ENCODE data around the gene MYO18B. TPM values are rescaled to one million over a fixed set of nuclear protein-coding genes. Genes with fewer than 3 reads are reported as not detected.

Gene MYO18B
- total and polyA plus RNA-seq, 2 of the 8 experiments (the other 6 are each of a cell fraction or from before 2014, with no cell fraction given): 0.62 to 0.78 TPM

- H3K36me3 ChIP-seq (ENCODE audit: control insufficient read depth in 2 of 4, insufficient read depth in 4 of 4, low read length in 3 of 4): no peaks in the 10 kb centered on the region
- no peak overlapping the region for H2AFZ ChIP-seq (ENCODE audit: low read length)
- no peak overlapping the region for H3K9ac ChIP-seq (replicated peaks in 1 of 4; ENCODE audit: extremely low read depth in 1 of 4, low read depth in 3 of 4, low read length in 3 of 4)
- DNase-seq (ENCODE audit: low read depth in 1 of 2, low spot score in 2 of 2) (no peak), FAIRE-seq (no peak)
- no peak overlapping the region for H2BK20ac ChIP-seq (ENCODE audit: low read length)
- no peaks in the 10 kb centered on the region for H3K79me2 ChIP-seq (ENCODE audit: control insufficient read depth in 1 of 2, insufficient read depth in 2 of 2, low read length in 2 of 2)
- H3K79me1 ChIP-seq (ENCODE audit: low read depth, low read length): no peaks in the 10 kb centered on the region
- H3K4me3 ChIP-seq (ENCODE audit: extremely low read depth in 1 of 4, insufficient read depth in 2 of 4, low read depth in 3 of 4, low read length in 4 of 4): no peak overlapping the region
- no peaks in the 10 kb centered on the region for H3K23me2 ChIP-seq (ENCODE audit: low read depth, low read length)
- H3K18ac ChIP-seq (ENCODE audit: extremely low read depth, low read length): no peak overlapping the region
- no peak overlapping the region for H4K8ac ChIP-seq (ENCODE audit: extremely low read depth, insufficient read depth, low read length)
- no peak overlapping the region for H4K91ac ChIP-seq (replicated peaks; ENCODE audit: insufficient read length, low read length)
- H2BK15ac ChIP-seq (ENCODE audit: low read length): no peak overlapping the region
- CTCF ChIA-PET (ENCODE audit: partially characterized antibody): interaction anchor here (0.8 to 1.7 kb wide), 3 partner anchors 214 to 305 kb away, joined by 3 to 5 read pairs (median 3); no protein-coding TSS in a partner anchor
- H3K14ac ChIP-seq (ENCODE audit: insufficient read length): no peak overlapping the region
- no peak for TF ChIP-seq TAF1 (IDR thresholded peaks at IDR 0.05; ENCODE audit: low read depth, low read length)
- no peak overlapping the region for H3K4me2 ChIP-seq (ENCODE audit: insufficient read depth in 1 of 2, low read depth in 2 of 2, low read length in 2 of 2)
- H3K4me1 ChIP-seq (replicated peaks in 1 of 4; ENCODE audit: control insufficient read depth in 3 of 4, insufficient read depth in 4 of 4, low read length in 3 of 4): no peaks in the 10 kb centered on the region
- H2AK5ac ChIP-seq (ENCODE audit: low read depth, low read length): no peak overlapping the region
- POLR2A ChIA-PET (ENCODE audit: partially characterized antibody): no interaction called here
- H3K56ac ChIP-seq (replicated peaks; ENCODE audit: insufficient read length, low read depth, low read length): no peak overlapping the region
- no peak overlapping the region for H4K5ac ChIP-seq (ENCODE audit: insufficient read length, low read depth, low read length)
- no peak overlapping the region for H2BK5ac ChIP-seq (ENCODE audit: low read depth, low read length)
- H3K27me3 ChIP-seq (replicated peaks in 1 of 4; ENCODE audit: control insufficient read depth in 3 of 4, extremely low read depth in 1 of 4, insufficient read depth in 3 of 4, low read length in 3 of 4): no peaks in the 10 kb centered on the region
- H2BK120ac ChIP-seq (replicated peaks; ENCODE audit: low read depth, low read length): no peak overlapping the region
- H4K20me1 ChIP-seq (replicated peaks in 1 of 2; ENCODE audit: control insufficient read depth in 1 of 2, insufficient read depth in 2 of 2, low read length in 2 of 2): no peaks in the 10 kb centered on the region
- H3K4ac ChIP-seq (replicated peaks; ENCODE audit: insufficient read length, low read depth, low read length): no peak overlapping the region
- H3K9me3 ChIP-seq (ENCODE audit: insufficient read depth in 2 of 2, low read depth in 1 of 2, low read length in 1 of 2): peaks cover 6 to 9% of the 10 kb centered on the region in 2 experiments; a peak in 3 of 4 replicates
- H3K27ac ChIP-seq (ENCODE audit: low read depth, low read length): no peak overlapping the region
- no peak overlapping the region for H3K23ac ChIP-seq (ENCODE audit: insufficient read length)
- WGBS, 2 experiments (ENCODE audit: extremely low coverage in 1 of 2, insufficient coverage in 1 of 2, insufficient read length in 1 of 2, insufficient replicate concordance in 2 of 2, low coverage in 1 of 2, low lambda C conversion rate in 2 of 2, missing lambda C conversion rate in 1 of 2): 82% methylated on average over 4 of the region's 4 CpGs; no CpG with 5 or more reads in 1 of the 2 experiments
- H2BK12ac ChIP-seq (ENCODE audit: low read depth, low read length): no peak overlapping the region
These were observed 23.8 kb downstream of the MYO18B start for GRCh38 chr22:25765801-25766200.
